Stimulated activated CD4-positive, alpha-beta T cell treated with anti-CD3 and anti-CD28 coated beads, TNF-alpha, amount 100 ng/mL, for 1 hour (primary cell): ENCODE measurements around the gene HTT.
"Not testable (repeated sequence)": the region's sequence is repeated elsewhere in the genome, so short reads cannot be mapped to it uniquely, and the experiment has no call there.

Experiments used
- DNase-seq, 3 donors: peaks; one replicate each; pipeline ENCODE4 v3.0.0-alpha.2; 2020; ENCODE audit warnings: low read depth in 3 of 3, low spot score in 1 of 3

HTT gene

DNA sequence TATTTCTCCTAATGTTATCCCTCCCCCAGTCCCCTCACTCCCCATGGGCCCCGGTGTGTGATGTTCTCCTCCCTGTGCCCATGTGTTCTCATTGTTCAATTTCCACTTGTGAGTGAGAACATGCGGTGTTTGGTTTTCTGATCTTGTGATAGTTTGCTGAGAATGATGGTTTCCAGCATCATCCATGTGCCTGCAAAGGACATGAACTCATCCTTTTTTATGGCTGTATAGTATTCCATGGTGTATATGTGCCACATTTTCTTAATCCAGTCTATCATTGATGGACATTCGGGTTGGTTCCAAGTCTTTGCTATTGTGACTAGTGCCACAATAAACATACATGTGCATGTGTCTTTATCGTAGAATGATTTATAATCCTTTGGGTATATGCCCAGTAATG, 86.6 kb downstream of the HTT start:
- not testable (repeated sequence) for DNase-seq

DNA sequence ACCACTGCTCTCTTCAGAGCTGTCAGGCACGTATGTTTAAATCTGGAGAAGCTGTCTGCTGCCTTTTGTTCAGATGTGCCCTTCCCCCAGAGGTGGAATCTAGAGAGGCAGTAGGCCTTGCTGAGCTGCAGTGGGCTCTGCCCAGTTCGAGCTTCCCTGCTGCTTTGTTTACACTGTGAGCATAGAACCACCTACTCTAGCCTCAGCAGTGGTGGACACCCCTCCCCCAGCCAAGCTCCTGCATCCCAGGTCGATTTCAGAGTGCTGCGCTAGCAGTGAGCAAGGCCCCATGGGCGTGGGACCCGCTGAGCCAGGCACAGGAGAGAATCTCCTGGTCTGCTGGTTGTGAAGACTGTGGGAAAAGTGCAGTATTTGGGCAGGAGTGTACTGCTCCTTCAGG, 92.0 kb downstream of the HTT start:
- DNase-seq = not testable (repeated sequence)

DNA sequence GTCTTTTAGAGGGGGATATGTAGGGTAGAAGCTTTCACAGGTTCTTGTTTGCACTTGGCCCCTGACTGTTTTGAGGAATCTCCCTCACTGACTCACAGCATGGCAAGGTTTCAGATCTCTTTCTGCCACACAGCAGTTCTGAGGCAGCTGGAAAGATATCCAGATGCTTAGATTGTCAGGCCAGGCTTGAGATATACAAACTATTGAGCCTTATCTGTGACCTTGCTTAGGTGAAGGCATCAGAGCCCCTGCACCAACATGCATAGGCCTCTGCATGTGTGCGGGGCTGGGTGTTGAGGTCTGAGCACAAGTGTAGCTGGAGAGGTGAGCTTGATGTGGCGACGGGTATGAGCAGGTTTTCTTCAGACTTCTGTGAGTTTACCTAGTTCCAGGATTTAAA, 93.5 kb downstream of the HTT start:
- DNase-seq = no peak

DNA sequence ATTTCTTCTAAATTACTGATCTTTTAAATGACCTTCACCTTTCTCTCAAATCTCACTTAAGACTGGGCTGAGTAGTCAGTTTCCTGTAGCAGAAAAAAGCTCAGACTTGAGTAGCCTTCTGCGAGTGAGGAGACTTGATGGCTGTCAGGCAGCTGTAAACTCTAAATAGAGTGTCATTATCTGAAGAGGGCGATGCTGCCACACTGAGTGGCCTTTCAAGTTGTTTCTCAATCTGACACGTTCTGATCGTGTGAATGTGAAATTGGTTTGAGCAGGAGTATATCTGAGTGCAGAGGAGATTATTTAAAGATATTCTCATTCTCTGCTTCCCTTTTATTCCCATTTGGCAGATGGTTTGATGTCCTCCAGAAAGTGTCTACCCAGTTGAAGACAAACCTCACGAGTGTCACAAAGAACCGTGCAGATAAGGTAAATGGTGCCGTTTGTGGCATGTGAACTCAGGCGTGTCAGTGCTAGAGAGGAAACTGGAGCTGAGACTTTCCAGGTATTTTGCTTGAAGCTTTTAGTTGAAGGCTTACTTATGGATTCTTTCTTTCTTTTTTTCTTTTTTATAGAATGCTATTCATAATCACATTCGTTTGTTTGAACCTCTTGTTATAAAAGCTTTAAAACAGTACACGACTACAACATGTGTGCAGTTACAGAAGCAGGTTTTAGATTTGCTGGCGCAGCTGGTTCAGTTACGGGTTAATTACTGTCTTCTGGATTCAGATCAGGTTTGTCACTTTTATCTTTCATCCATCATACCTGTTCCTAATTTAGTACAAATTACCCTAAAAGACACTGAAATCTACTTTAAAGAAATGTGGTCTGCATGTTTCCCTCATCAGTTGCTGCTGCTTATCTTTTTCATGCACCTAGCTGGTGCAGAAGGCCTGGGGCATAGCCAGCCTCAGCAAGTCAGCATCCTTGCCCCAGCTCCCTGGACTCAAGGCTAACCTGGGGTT, 100.2 kb downstream of the HTT start:
- DNase-seq = no peak

DNA sequence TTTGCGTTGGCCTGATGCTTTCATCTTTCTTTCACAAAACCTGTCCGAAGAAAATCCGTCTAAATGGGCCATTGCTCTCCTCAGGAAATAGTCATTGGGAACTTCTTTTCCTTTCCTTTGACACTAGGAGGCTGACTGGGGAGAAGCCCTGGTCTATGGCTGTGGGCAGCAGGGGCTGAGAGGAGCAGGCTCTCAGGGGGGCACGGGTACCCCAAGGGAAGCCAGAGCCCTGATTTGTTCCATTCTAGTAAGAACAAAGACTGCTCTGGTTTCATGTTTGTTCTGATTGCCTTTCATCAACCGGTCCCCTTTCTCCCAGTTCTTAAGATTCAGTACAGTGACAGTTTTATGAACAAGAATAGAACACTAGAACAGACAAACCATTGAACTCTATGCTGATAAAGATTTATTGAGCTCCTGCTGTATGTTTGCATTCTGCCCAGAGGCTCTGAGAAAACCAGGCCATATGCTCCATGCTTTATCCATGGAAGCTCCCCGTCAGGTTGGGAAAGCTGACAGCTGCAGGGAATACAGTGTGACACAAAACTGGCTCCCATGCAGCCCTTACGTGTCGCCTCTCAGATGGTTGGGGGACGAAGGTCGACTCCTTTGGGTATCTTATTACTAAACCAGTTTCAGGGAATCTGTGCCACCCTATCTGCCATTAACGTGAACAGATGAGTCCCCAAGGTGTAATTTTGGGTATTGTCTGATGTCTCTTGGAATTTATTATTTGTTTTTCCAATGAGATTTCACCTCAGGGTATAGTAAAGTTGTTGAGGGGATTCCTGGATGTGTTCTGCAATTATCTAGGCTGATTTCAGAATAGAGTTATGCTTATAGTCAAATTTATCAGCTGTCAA, 102.1 kb downstream of the HTT start:
- DNase-seq = no peak

DNA sequence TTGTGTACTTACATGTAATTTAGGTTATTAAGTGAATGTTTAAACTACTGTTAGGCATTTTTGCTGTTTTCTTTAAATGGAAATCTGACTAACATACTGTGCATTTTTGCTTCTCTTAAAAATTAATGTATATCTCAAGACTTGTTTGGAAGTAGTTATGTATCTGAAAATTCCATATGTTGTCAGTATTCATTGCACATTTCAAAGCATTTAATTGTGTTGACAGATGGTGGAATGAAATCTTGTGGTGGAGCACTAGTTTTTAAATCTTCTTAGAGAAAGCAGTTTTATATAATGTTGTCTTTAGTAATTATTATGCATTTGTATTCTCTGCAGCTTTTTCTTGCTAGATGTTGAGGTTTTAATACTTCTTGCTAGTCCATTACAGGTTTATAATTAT, 102.9 kb downstream of the HTT start:
- no peak for DNase-seq

DNA sequence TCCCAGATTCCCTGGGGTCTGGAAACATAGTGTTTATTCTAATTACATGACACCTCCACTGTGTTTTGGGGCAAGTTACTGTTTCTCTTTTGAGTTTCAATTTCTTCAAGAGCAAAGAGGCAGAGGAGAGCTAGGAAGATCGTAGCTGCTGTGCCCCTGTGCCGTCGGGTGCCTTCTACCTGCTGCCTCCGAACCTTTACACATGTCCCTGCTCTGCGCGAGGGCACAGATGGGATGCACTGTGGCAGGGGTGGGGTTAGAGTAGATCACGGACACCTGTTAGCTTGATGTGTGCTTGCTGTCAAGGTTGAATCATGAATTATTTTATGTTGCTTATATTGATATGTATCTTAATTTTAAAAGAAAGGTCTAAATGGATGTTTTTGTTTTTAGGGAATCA, 103.4 kb downstream of the HTT start:
- DNase-seq = no peak

DNA sequence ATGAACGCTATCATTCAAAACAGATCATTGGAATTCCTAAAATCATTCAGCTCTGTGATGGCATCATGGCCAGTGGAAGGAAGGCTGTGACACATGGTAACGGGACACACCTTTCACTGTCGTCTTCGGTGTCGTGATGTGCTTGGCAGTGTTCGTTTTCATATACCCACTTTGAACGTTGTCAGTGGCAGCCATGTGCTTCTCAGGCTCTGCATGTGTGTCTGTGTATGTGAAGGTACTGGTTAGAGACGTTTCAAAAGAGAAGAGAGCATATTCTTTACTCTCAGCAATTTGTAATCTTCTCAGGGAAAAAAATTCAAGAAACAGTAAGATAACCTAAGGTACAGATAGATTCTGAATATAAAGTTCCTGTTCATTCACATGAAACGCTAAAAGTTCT, 103.9 kb downstream of the HTT start:
- DNase-seq = no peak

DNA sequence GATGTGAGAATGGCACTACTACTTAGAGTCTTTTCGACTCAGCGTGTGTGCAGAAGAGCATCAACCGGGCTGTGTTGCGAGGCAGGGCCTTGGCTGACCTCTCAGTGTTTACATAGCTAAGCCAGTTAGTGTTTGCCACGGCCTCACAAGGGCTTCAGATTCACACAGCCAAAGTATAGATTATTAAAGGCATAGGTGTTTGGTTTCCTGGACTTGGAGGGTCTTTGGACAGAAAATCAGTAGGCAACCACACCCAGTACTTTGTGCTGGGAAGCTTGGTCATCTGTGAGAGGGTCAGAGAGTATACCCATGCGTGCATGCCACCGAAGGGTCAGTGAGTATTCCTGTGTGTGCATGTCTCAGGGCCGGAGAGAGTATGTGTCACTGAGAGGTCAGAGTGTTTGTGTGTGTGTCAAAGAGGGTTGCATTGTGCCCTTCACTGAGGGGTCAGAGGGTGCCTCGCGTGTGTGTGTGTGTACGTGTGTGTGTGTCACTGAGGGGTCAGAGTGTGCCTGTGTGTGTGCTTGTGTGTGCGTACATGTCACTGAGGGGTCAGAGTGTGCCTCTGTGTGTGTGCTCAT, 104.7 kb downstream of the HTT start:
- DNase-seq = no peak

DNA sequence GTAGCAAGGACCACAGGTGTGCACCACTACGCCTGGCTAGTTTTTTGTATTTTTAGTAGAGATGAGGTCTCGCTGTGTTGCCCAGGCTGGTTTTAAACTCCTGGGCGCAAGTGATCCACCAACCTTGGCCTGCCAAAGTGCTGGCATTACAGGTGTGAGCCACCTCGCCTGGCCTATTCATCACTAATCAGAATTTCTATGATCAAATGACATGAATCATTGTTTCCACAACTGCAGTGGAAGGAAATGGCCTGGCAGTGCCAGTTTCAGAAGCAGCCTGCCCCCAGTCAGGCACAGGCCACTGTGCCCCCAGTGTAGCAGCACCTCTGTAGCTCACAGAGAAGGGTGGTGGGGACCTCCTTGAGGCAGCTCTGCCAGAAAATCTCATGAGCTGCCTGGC, 108.5 kb downstream of the HTT start:
- DNase-seq = no peak

DNA sequence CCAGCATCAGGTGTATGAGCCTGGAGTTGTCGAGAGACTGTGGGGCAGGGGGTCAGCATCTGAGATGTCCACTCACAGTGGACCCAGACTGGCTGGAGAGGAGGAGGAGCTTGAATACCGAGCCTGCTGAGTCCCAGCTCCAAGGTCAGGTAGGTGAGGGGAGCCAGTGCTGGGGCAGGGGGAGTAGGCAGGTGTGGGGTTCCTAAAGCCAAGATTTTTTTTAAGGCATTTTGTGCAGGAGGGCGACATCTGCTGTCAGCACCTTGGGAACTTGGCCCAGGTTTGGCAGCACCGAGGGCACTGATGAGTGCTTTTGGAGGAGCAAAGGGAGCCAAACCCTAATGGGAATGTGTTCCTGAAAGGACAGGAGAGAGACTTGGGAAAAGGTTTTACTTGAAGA, 110.2 kb downstream of the HTT start:
- DNase-seq = no peak

DNA sequence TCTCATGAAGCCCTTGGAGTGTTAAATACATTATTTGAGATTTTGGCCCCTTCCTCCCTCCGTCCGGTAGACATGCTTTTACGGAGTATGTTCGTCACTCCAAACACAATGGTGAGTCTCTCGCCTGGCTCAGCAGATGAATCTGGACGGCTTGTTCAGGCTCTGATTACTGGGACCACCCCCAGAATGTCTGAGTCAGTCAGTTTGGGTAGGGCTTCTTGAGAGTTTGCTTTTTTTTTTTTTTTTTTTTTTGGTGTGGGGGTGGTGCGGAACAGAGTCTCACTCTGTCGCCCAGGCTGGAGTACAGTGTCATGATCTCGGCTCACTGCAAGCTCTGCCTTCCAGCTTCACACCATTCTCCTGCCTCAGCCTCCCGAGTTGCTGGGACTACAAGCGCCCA, 112.1 kb downstream of the HTT start:
- no peak for DNase-seq

DNA sequence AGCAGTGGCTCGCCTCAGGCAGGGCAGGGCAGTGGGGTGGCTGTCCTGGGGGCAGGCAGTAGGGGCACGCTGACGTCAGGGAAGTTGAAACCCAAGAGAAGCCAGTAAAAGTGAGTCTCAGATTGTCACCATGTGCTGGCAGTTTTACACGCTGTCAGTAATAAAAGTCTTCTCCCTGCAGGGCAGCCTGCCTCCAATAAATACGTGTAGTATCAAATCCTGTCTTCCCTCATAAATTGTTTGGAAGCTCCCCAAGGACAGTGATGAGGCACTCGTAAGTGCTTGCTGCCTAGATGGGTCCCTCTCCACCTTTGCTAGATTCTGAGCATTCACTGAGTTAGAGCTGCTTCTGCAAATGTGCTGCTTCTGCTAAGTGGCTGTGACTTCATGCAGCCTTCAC, 113.6 kb downstream of the HTT start:
- no peak for DNase-seq

DNA sequence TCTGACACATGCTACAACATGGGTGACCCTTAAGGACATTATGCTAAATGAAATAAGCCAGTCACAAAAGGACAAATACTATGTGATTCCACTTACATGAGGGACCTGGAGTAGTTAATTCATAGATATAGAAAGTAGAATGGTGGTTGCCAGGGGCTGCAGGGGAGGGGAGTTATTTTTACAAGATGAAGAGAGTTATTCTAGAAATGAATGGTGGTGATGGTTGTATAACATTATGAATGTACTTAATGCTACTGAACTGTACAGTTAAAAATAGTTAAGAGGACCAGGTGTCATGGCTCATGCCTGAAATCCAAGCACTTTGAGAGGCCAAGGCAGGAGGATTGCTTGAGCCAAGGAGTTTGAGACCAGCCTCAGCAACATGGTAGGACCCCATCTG, 115.0 kb downstream of the HTT start:
- no peak for DNase-seq

DNA sequence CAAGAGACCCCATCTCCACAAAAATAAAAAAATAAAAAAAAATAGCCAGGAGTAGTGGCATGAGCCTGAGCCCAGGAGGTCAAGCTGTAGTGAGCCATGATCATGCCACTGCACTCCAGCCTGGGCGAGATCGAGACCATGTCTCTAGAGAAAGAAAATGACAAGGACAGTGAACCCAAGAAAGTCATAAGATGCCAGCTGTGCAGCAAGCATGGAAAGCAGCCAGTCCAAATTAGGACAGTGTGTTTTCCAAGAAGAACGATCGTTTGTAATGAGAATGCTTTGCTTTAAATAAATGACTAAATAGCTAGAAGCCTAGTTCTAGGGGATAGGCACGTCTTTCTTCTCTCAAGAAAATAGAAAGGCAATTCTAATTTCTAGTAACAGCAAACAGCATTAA, 116.1 kb downstream of the HTT start:
- DNase-seq = no peak

DNA sequence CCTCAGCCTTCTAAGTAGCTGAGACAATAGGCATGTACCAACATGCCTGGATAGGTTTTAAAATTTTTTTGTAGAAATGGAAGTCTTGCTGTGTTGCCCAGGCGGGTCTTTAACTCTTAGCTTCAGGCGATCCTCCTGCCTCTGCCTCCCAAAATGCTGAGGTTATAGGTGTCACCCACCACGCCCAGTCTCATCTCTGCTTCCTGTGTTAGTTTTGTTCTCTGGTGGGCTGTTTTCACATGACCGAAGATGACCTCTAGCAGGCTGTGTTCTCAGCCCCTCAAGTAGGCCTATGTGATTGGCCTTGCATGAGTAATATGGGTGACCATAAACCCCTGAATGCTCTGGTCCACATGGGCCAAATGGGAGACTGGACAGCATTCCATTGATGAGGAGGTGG, 117.7 kb downstream of the HTT start:
- no peak for DNase-seq

DNA sequence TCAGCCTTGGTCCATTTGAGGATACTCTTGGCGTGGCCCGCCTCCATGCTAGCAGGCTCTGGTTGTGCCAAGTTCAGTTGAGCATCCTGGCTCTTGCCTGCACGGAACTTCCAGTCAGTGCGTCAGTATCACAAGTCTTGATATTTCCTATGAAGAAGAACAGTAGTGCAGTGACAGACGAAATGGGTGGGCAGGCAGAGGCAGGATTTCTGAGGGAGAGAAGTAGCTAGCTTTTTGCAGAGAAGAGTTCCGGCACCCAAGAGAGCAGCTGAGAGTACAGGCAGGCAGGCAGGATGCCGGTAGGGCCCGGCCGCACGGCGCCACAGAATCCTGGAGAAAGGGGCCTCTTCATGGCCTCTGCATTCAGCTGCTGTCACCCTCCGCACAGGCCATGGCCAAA, 118.3 kb downstream of the HTT start:
- DNase-seq = no peak

DNA sequence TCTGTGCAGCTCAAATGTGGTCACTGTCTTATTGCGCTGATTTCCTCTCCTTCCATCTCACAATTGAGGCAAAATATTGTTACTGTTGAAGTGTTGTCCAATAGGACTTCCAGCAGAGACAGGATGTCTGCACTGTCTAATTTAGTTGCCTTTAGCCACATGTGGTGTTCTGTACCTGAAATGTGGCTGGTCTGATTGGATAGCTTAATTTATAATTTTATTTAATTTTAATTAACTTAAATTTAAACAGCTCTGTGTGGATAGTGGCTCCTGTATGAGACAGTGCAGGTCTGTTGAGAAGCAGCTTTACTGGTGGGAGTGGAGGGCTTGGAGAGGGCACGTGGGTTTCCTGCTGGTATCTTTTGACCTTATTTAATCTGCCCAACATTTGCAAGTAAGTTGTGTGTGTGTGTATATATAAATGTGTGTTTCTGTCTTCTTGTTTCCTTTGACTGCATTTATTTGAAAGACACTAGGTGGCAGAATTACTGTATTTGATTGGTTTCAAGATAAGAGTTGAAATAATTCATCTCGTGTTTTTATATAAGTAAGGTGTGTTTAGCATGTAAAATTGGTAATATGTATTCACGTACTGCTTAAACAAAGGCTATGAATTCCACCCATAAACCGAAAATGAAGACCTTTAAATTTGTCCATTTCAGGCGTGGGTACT, 119.2 kb downstream of the HTT start:
- DNase-seq = no peak

DNA sequence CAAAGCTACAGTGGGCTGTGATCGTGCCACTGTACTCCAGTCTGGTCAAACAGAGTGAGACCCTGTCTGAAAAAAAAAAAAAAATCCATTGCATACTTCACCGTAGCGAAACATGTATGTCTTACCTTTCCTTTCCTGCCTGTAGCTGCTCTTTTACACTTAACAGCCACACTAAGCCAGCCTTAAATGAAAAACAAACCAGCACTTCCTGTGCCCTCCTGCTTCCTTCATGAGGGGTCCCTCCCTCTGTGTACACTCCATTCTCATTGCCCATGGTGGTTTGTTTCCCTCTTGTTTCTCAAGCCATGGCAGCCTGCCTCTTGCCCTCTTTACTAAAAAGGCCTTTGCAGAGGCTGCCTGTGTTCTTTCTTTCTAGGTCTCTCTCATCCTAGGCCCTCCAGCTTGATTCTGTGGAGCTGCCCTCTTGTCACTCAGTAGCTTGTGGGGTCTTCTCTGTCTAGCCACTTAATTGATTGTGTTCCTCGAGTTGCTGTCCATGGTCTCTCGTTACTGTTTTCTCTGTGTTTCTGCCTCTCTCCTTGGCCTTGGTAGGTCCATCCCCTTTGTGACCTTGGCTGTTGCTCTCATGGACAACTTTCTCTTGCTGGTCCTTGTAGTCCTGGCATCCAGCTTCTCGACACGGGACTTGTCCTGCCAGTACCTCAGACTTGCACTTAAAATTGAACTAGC, 122.3 kb downstream of the HTT start:
- DNase-seq = no peak

DNA sequence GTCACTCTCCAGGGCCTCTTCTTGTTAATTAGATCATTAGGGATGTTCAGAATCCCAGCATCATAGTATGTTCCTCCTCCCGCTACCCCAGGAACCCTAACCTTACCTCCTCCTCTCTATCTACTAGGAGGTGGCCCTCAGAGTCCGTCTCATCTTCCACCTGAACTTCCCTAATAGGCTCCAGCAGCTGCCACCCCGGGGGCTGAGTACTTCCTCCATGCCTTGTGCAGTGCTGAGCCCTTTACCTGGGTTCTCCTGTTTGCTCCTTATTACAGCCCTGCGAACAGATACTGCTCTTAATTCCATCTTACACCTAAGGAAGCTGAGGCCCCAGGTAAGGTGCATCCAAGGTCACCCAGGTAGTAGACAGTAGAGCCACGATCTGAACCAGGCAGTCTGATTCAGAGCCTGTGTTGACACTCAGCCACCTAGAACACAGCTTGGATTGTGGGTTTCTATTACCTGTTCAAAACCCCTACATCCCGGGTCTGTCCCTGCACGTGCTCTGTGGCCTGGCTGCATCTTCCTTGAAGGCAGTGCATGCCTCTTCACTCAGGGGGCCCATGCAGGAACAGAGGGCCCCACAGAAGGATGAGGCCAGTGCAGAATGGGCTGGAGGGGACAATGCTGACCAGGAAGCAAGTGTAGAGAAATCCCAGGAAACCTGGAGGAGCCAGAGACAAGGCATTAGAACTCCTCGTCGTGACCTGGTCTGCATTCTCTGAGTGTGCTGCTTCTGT, 123.1 kb downstream of the HTT start:
- no peak for DNase-seq
